AG09319 (cell line): ENCODE data around the gene ITPRIP.

ENCODE experiments used
- DNase-seq: peaks from one replicate; pipeline ENCODE4 v3.0.0-alpha.2; 2010; ENCODE audit warnings: low read depth; ENCODE audit errors: extremely low read depth
- TF ChIP-seq, protein P1 (sequence below): IDR thresholded peaks from 2 replicates; pipeline ENCODE4 v1.5.1; 2011; ENCODE audit warnings: low read depth, mild to moderate bottlenecking, inconsistent platforms, low read length, moderate library complexity

The ITPRIP gene

DNA sequence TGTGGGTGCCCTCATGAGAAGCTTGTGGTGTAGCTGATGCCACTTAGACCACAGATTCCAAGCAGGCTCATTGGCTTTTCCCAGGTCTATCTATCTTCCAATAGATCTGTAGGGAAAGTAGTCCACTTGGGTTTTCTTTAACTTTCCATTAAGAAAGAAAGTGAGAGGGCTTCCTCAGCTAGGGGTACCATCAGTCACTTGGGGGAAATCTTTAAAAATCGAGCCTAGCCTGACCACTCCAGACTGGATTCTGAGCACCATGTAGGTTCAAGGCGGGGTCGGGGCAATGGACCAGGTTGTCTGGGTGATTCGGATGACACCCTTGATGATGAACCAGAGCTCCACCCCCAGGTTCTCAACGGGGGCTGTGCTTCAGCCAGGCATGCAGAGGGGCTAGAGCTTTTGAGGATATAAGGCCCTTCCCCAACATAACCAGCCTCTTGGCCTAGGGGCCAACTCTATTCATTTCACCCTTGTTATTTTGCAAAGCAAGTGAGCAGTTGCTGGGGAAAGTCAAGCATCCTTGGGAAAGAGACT is 27.0 kb downstream of the ITPRIP start:
- no peak for DNase-seq

DNA sequence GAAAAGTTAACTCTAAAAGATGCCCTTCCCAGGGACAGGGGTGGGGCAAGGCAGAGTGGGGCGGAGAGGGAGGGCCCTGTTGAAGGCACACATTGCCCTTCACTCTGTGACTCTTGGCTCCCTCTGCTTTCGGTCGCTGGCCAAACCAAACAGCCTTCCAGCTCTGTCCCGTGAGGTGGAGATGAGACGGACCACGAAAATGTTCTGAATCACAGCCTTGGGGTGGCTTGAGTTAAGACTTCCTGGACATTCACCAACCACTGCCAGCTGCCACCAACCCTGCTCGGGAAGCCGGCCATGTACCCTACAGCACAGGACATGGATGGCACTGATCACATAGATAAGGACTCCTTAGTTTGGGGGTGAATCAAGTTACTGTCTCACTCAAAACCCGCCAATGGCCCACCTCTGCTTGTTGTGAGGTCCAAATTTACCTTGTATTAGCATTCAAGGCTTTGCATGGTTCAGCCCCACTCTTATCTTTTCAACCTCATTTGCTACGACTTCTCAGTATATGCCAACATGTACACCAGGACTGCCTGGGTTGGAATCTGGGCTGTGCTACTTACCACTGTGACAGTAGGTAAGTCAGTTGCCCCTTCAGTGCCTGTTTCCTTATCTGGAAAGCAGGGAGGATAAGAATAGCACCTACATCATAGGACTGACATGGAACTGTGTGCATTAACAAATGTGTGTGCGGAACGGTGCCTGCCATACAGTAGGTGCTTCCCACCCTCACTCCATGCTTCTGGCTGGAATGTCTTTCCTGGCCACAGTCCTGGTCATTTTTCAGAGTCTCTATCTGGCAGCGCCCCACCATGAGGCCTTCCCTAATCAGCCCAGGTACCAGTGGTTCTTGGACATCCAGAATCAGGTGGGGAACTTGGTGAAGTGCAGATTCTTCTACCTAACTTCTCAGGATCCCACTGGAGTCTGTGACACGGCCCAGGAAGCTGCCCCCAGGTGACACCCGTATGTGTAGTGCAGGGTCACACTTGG is 28.0 kb downstream of the ITPRIP start:
- TF ChIP-seq, protein P1, sequence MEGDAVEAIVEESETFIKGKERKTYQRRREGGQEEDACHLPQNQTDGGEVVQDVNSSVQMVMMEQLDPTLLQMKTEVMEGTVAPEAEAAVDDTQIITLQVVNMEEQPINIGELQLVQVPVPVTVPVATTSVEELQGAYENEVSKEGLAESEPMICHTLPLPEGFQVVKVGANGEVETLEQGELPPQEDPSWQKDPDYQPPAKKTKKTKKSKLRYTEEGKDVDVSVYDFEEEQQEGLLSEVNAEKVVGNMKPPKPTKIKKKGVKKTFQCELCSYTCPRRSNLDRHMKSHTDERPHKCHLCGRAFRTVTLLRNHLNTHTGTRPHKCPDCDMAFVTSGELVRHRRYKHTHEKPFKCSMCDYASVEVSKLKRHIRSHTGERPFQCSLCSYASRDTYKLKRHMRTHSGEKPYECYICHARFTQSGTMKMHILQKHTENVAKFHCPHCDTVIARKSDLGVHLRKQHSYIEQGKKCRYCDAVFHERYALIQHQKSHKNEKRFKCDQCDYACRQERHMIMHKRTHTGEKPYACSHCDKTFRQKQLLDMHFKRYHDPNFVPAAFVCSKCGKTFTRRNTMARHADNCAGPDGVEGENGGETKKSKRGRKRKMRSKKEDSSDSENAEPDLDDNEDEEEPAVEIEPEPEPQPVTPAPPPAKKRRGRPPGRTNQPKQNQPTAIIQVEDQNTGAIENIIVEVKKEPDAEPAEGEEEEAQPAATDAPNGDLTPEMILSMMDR, result no peak
- DNase-seq, result peak; percentile 56

More for the DNA sequence above, 27.0 kb downstream of the ITPRIP start:
- TF ChIP-seq, protein P1, result no peak

DNA sequence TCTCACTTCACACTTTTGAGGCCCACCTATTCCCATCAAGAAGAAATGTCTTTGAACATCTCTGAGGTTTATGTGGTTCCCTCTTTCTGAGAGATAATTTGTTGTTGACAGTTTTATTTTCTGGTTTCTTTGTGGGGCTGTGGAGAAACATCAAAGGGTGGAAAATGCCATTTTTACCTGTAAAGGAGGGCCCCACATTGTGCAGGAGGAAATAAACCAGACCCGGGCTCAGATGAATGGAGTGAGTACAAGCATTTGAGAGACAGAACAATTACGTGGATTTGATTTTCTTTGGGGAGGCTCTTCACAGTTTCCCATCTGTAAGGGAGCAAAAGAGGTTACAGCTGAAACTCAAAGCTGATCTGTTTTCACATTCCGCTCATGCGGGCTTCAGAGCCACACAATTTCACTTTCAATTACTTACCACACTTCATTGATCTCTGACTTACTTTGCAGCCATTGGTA is 29.8 kb downstream of the ITPRIP start:
- TF ChIP-seq, protein P1, result no peak
- no peak for DNase-seq

DNA sequence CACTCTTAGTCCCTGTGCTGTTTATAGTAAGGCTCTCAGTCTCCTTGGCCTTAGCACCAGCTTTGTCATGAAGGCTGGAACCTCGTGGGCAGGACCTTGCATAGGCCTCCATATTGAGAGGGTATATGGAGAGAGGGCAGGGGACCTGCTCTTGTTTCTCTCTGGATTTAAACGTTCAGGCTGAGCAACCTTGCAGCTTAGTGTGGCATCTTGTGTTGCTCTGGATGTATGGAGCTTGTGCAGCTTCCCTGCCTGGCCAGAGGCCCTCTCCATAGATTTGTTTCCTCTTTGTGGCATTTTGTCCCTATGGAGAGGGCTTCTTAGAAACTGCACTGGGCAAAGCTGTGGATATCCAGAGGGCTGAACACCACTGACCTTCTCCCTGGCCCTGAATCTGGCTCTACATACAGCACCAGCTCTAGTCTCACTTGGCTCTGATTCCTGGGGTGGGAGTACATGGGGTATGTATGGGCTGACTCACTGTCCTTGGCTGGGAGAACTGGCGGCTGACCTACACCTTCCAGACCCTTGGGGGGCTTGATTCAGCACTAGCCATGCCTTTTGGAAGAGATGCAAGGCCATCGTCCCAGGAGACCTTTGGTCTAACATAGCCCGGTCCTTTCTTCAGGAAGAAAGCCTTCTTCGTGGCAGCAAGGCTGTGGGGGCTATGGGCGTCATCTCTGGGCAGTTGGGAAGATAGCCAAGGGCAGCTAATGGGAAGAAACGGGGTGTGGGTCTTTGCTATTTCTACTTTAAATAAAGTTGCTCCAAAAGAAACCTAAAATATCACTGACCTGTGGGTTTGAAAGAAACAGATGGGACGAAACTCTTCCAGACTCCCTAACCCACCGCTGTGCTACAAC is 30.5 kb downstream of the ITPRIP start:
- DNase-seq, result no peak
- TF ChIP-seq, protein P1, result no peak

DNA sequence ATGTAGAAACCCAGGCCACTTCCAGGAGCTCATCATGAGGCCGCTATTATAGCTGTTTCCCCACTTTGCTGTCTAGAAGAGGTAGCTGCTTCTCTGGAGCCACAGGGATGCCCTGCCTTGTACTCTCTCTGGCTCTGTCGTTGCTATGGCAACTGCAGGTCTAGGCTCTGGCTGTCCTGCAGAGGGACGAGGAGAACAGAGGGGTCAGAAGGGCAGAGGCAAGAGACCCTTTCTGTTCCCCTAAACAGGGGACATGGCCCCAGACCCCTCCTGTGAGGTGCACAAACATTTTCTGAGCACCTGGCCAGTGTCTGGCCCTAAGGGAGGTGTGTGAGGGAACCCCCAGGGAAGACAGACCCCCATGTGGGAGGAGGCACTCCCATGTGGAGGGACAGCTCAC is 31.4 kb downstream of the ITPRIP start:
- no peak for DNase-seq
- TF ChIP-seq, protein P1, result no peak

DNA sequence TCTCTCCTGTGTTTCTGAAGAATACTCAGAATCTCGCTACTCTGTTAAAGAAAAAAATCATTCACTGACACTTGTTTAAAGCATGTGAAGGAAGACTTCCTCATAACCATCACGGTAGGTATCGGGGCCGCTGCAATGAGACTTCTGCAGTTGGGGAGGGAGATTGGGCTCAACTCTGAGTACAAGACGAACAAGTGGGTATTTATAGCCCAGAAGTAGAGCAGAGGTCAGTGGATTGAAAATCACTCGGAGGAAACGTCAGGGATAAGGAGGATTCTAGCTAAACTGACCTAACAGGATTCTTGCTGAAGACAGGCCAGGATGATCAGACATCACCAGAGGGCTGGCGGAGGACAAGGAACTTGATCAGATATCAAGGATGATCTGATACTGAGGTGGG is 33.3 kb downstream of the ITPRIP start:
- TF ChIP-seq, protein P1, result no peak
- DNase-seq, result no peak
